ENCODE data around the gene REXO5. TPM values are rescaled to one million over a fixed set of nuclear protein-coding genes. Genes with fewer than 3 reads are reported as not detected.

Gene REXO5
- total RNA-seq, 1 donor from 2014 or later = 5.2 TPM

- Histone ChIP-seq H3K4me1 (ENCODE audit: control insufficient read depth in 3 of 3, insufficient read depth in 3 of 3, low read length in 3 of 3) (peaks cover 46 to 65% (median 47%) of the 10 kb centered on the region in 3 donors), H3K27ac (ENCODE audit: low read depth, low read length) (peak overlapping the region; percentile 22), H3K9ac (ENCODE audit: low read depth in 1 of 3, low read length in 3 of 3) (no peak overlapping the region), H3K27me3 (ENCODE audit: control insufficient read depth in 3 of 3, insufficient read depth in 3 of 3, low read length in 3 of 3) (no peaks in the 10 kb centered on the region), H3K9me3 (ENCODE audit: control insufficient read depth in 3 of 3, low read length in 3 of 3) (no peaks in the 10 kb centered on the region), H3K36me3 (ENCODE audit: control insufficient read depth in 3 of 3, insufficient read depth in 3 of 3, low read length in 3 of 3) (peaks cover 2 to 7% (median 6%) of the 10 kb centered on the region in 3 donors), H3K4me3 (ENCODE audit: low read length in 3 of 3) (no peak overlapping the region)
Measured at GRCh38 chr16:20866801-20867200, 60.5 kb downstream of the REXO5 start.

DNA sequence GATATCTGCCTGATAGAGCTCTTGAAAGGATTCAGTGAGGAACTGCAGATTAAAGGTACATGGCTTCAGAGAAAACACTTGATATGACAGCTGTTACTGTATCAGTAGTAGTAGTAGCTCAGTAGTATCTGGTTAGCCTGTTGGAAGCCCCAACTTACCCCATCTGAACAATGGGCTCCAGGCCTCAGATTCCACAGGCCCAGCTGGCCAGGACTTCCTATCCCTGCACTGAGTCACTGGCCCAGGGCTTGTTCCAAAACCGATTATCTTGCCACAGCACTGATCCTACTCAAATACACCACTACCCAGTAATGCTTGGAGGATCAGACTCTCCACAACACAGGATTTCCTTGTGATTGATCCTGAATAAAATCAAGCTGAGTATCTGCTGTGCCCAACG is 61.3 kb downstream of the REXO5 start:
- Histone ChIP-seq H3K4me3 (ENCODE audit: low read length in 3 of 3) (no peak overlapping the region), H3K9me3 (ENCODE audit: control insufficient read depth in 3 of 3, low read length in 3 of 3) (no peaks in the 10 kb centered on the region), H3K4me1 (ENCODE audit: control insufficient read depth in 3 of 3, insufficient read depth in 3 of 3, low read length in 3 of 3) (peaks cover 43 to 64% (median 46%) of the 10 kb centered on the region in 3 donors), H3K27ac (ENCODE audit: low read depth, low read length) (no peak overlapping the region), H3K36me3 (ENCODE audit: control insufficient read depth in 3 of 3, insufficient read depth in 3 of 3, low read length in 3 of 3) (no peaks in the 10 kb centered on the region), H3K9ac (ENCODE audit: low read depth in 1 of 3, low read length in 3 of 3) (no peak overlapping the region), H3K27me3 (ENCODE audit: control insufficient read depth in 3 of 3, insufficient read depth in 3 of 3, low read length in 3 of 3) (no peaks in the 10 kb centered on the region)

DNA sequence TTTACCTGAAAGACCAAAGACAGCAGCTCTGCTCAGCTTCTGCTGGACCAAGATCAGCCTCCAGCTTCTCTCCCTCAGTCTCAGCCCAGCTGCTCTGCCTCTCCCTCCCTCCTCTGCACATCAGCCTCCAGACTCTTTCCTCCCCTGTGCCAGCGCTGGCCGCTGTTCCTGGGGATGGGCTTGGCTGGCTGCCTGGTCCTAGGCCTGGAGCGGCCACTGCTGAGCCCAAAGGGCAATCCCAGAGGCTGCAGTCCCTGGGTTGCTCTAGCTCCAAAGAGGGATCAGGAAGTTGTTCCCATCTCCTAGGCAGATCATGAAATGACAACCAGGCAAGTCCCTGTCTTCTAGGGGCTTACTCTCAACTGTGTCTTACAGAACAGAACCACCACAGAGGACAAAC is 62.6 kb downstream of the REXO5 start:
- peak overlapping the region; percentile 14 for H3K27ac ChIP-seq (ENCODE audit: low read depth, low read length)
- H3K27me3 ChIP-seq (ENCODE audit: control insufficient read depth in 3 of 3, insufficient read depth in 3 of 3, low read length in 3 of 3) = no peaks in the 10 kb centered on the region
- no peak overlapping the region for H3K9ac ChIP-seq (ENCODE audit: low read depth in 1 of 3, low read length in 3 of 3)
- H3K9me3 ChIP-seq (ENCODE audit: control insufficient read depth in 3 of 3, low read length in 3 of 3) = no peaks in the 10 kb centered on the region
- H3K4me1 ChIP-seq (ENCODE audit: control insufficient read depth in 3 of 3, insufficient read depth in 3 of 3, low read length in 3 of 3) = peaks cover 43 to 72% (median 46%) of the 10 kb centered on the region in 3 donors
- no peak overlapping the region for H3K4me3 ChIP-seq (ENCODE audit: low read length in 3 of 3)
- no peaks in the 10 kb centered on the region for H3K36me3 ChIP-seq (ENCODE audit: control insufficient read depth in 3 of 3, insufficient read depth in 3 of 3, low read length in 3 of 3)

DNA sequence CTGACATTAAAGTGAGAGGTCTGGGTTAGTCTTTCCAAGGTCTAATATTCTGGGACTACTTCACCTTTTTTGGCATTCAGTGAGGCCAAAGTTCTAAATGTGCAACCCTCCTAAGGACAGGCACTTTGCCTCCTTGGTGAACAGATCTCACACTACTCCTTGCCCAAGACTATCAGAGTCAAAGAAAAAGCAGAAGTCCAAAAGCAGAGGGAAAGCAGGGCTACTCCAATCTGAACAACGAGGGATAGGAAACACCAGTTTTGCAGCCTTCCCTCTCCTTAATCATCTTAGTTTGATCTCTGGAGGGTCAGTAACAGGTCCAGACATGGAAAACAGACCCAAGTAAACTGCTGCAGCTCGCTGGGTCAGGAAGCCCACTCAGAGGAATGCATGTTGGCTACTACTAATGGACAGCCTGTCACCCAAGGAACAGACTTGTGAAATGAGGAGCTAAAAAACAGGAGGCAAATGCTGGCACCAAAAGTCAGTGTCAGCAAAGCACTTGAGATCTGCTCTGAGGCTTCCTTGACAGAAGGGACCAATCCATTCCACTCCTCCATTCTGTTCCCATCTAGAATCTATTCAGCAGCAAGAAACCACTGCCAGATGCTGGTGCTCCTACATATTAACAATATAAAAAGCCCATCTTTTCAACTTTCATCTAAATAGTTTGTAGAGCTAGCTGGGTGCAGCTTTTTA is 63.9 kb downstream of the REXO5 start:
- Histone ChIP-seq H3K36me3 (ENCODE audit: control insufficient read depth in 3 of 3, insufficient read depth in 3 of 3, low read length in 3 of 3) (no peaks in the 10 kb centered on the region), H3K4me1 (ENCODE audit: control insufficient read depth in 3 of 3, insufficient read depth in 3 of 3, low read length in 3 of 3) (peaks cover 45 to 79% (median 47%) of the 10 kb centered on the region in 3 donors), H3K27ac (ENCODE audit: low read depth, low read length) (peak overlapping the region; percentile 36), H3K4me3 (ENCODE audit: low read length in 3 of 3) (no peak overlapping the region), H3K27me3 (ENCODE audit: control insufficient read depth in 3 of 3, insufficient read depth in 3 of 3, low read length in 3 of 3) (no peaks in the 10 kb centered on the region), H3K9me3 (ENCODE audit: control insufficient read depth in 3 of 3, low read length in 3 of 3) (no peaks in the 10 kb centered on the region), H3K9ac (ENCODE audit: low read depth in 1 of 3, low read length in 3 of 3) (no peak overlapping the region)

DNA sequence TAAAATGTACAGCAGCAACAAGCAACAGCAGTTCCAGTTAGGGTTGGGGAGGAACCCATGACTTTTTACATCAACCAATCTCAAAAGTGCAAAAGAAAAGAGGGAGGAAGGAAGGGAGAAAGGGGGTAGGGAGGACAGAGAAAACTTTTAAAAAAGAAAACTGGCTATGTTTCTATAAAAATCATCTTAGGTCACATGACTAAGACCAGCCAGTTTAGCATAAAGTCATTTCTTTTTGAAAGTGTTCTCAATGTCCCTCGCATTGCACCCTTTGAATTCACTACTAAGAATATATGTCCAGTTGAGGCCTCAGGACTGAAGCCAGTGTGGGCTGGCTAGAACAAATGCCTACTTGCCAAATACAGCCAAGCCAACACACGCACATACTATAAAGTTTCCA is 64.9 kb downstream of the REXO5 start:
- peak overlapping the region; percentile 36 for H3K27ac ChIP-seq (ENCODE audit: low read depth, low read length)
- no peaks in the 10 kb centered on the region for H3K36me3 ChIP-seq (ENCODE audit: control insufficient read depth in 3 of 3, insufficient read depth in 3 of 3, low read length in 3 of 3)
- H3K9me3 ChIP-seq (ENCODE audit: control insufficient read depth in 3 of 3, low read length in 3 of 3) = no peaks in the 10 kb centered on the region
- H3K4me3 ChIP-seq (ENCODE audit: low read length in 3 of 3) = no peak overlapping the region
- H3K4me1 ChIP-seq (ENCODE audit: control insufficient read depth in 3 of 3, insufficient read depth in 3 of 3, low read length in 3 of 3) = peaks cover 41 to 71% (median 42%) of the 10 kb centered on the region in 3 donors
- H3K9ac ChIP-seq (ENCODE audit: low read depth in 1 of 3, low read length in 3 of 3) = no peak overlapping the region
- no peaks in the 10 kb centered on the region for H3K27me3 ChIP-seq (ENCODE audit: control insufficient read depth in 3 of 3, insufficient read depth in 3 of 3, low read length in 3 of 3)

DNA sequence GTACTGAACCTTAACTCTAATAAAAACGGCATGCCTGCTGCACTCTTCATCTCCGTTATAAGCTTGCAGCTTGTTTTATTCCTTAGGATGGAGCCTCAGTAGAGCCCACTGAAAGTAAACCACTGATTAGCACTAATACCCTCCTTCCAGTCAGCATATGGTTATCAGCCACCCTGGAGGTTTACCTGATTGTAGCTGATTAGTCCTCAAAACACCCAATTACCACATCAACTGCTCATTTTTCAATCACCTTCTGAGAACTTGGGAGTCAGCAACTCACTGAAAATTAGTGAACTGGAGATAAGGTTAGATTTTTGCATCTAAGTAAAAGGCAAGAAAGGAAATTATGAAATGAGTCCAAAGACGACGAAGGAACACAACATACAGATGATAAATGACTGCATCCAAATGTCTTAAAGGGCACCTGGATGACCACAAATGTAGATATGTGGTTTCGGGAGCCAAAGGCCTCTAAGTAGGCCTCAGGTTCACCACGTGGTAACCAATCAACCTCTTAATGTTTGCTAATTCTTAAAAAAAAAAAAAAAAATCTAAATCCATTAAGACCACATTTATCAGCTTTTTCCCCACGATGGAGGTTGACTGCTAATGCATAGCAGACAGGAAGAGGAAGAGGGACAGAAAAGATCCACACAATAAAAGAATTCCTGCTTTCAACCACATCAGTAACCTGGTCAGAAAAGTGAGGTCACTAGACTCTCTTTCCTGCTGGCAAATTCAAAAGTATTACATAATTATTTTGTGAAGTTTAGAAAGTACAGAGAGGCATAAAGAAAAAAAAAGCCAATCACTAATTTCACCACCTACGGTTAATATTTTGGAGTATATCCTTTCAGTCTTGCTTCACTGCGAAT is 65.9 kb downstream of the REXO5 start:
- H3K9ac ChIP-seq (ENCODE audit: low read depth in 1 of 3, low read length in 3 of 3) = no peak overlapping the region
- H3K4me1 ChIP-seq (ENCODE audit: control insufficient read depth in 3 of 3, insufficient read depth in 3 of 3, low read length in 3 of 3) = peaks cover 33 to 62% (median 33%) of the 10 kb centered on the region in 3 donors
- H3K27ac ChIP-seq (ENCODE audit: low read depth, low read length) = no peak overlapping the region
- H3K36me3 ChIP-seq (ENCODE audit: control insufficient read depth in 3 of 3, insufficient read depth in 3 of 3, low read length in 3 of 3) = no peaks in the 10 kb centered on the region
- H3K4me3 ChIP-seq (ENCODE audit: low read length in 3 of 3) = no peak overlapping the region
- H3K27me3 ChIP-seq (ENCODE audit: control insufficient read depth in 3 of 3, insufficient read depth in 3 of 3, low read length in 3 of 3) = no peaks in the 10 kb centered on the region
- no peaks in the 10 kb centered on the region for H3K9me3 ChIP-seq (ENCODE audit: control insufficient read depth in 3 of 3, low read length in 3 of 3)

GRCh38 chr16:20873331-20873730 is 67.0 kb downstream of the REXO5 start:
- no peaks in the 10 kb centered on the region for H3K36me3 ChIP-seq (ENCODE audit: control insufficient read depth in 3 of 3, insufficient read depth in 3 of 3, low read length in 3 of 3)
- H3K27me3 ChIP-seq (ENCODE audit: control insufficient read depth in 3 of 3, insufficient read depth in 3 of 3, low read length in 3 of 3) = no peaks in the 10 kb centered on the region
- H3K4me1 ChIP-seq (ENCODE audit: control insufficient read depth in 3 of 3, insufficient read depth in 3 of 3, low read length in 3 of 3) = peaks cover 27 to 50% (median 31%) of the 10 kb centered on the region in 3 donors
- no peak overlapping the region for H3K27ac ChIP-seq (ENCODE audit: low read depth, low read length)
- H3K9me3 ChIP-seq (ENCODE audit: control insufficient read depth in 3 of 3, low read length in 3 of 3) = no peaks in the 10 kb centered on the region
- no peak overlapping the region for H3K4me3 ChIP-seq (ENCODE audit: low read length in 3 of 3)
- H3K9ac ChIP-seq (ENCODE audit: low read depth in 1 of 3, low read length in 3 of 3) = no peak overlapping the region

DNA sequence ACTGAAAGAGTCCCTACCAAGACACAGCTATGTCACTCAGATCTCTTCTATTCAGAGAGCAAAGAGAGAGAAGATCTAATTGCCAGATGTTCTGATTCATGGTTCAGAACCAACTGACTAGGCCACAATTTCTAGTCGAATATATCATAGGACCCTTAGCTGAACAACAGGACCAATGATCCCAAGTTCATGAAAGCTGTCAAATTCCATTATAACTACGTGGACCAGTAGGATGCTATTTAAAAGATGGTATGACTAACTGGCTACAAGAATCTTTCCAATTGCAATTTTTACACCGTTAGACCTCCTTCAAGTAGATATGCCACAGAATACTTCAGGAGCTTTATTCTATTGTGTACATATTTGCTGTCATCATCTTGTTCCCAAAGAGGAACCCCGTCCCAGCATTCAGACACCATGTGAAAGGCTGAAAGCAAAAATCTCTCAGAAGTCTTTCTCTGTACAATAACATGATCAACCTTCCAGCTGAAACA is 67.8 kb downstream of the REXO5 start:
- Histone ChIP-seq H3K27ac (ENCODE audit: low read depth, low read length) (no peak overlapping the region), H3K4me3 (ENCODE audit: low read length in 3 of 3) (no peak overlapping the region), H3K9me3 (ENCODE audit: control insufficient read depth in 3 of 3, low read length in 3 of 3) (no peaks in the 10 kb centered on the region), H3K4me1 (ENCODE audit: control insufficient read depth in 3 of 3, insufficient read depth in 3 of 3, low read length in 3 of 3) (peaks cover 19 to 47% (median 24%) of the 10 kb centered on the region in 3 donors), H3K9ac (ENCODE audit: low read depth in 1 of 3, low read length in 3 of 3) (no peak overlapping the region), H3K36me3 (ENCODE audit: control insufficient read depth in 3 of 3, insufficient read depth in 3 of 3, low read length in 3 of 3) (no peaks in the 10 kb centered on the region), H3K27me3 (ENCODE audit: control insufficient read depth in 3 of 3, insufficient read depth in 3 of 3, low read length in 3 of 3) (no peaks in the 10 kb centered on the region)

- H3K4me1 ChIP-seq (ENCODE audit: control insufficient read depth in 3 of 3, insufficient read depth in 3 of 3, low read length in 3 of 3) = peaks cover 11 to 37% (median 19%) of the 10 kb centered on the region in 3 donors
- no peaks in the 10 kb centered on the region for H3K27me3 ChIP-seq (ENCODE audit: control insufficient read depth in 3 of 3, insufficient read depth in 3 of 3, low read length in 3 of 3)
- H3K36me3 ChIP-seq (ENCODE audit: control insufficient read depth in 3 of 3, insufficient read depth in 3 of 3, low read length in 3 of 3) = no peaks in the 10 kb centered on the region
- H3K9ac ChIP-seq (ENCODE audit: low read depth in 1 of 3, low read length in 3 of 3) = no peak overlapping the region
- H3K27ac ChIP-seq (ENCODE audit: low read depth, low read length) = no peak overlapping the region
- no peak overlapping the region for H3K4me3 ChIP-seq (ENCODE audit: low read length in 3 of 3)
- H3K9me3 ChIP-seq (ENCODE audit: control insufficient read depth in 3 of 3, low read length in 3 of 3) = no peaks in the 10 kb centered on the region
Measured at GRCh38 chr16:20875355-20875650, 69.0 kb downstream of the REXO5 start.

- no peaks in the 10 kb centered on the region for H3K36me3 ChIP-seq (ENCODE audit: control insufficient read depth in 3 of 3, insufficient read depth in 3 of 3, low read length in 3 of 3)
- peaks cover 2 to 15% (median 6%) of the 10 kb centered on the region in 3 donors for H3K4me1 ChIP-seq (ENCODE audit: control insufficient read depth in 3 of 3, insufficient read depth in 3 of 3, low read length in 3 of 3)
- H3K4me3 ChIP-seq (ENCODE audit: low read length in 3 of 3) = no peak overlapping the region
- no peaks in the 10 kb centered on the region for H3K9me3 ChIP-seq (ENCODE audit: control insufficient read depth in 3 of 3, low read length in 3 of 3)
- H3K27ac ChIP-seq (ENCODE audit: low read depth, low read length) = no peak overlapping the region
- no peaks in the 10 kb centered on the region for H3K27me3 ChIP-seq (ENCODE audit: control insufficient read depth in 3 of 3, insufficient read depth in 3 of 3, low read length in 3 of 3)
- H3K9ac ChIP-seq (ENCODE audit: low read depth in 1 of 3, low read length in 3 of 3) = no peak overlapping the region
Measured at GRCh38 chr16:20878682-20879147, 72.4 kb downstream of the REXO5 start.

Data from skeletal muscle tissue (tissue), 4 donors.